ENCODE measurements around the gene TMEM208.

The TMEM208 gene

DNA sequence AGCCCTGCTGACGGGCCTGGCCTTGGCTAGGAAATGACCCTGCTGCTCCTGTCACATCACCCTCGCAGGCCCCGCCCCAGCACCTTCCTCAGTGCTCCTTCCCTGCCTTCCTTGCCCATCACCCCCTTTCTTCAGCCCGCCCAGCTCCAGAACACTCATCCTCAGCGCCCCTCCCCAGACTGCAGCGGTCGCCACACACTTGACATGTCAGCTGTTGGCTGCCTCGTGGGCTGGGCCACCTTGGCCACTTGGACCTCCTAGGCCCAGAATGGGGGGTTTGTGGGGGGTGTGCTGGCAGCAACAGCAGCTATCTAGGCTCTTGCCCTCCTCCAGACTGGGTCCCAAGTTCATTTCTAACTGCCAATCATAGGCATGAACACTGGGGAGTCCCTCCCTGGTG is 17.4 kb upstream of the TMEM208 start:
- no peak for DNase-seq (ENCODE audit: low spot score)

DNA sequence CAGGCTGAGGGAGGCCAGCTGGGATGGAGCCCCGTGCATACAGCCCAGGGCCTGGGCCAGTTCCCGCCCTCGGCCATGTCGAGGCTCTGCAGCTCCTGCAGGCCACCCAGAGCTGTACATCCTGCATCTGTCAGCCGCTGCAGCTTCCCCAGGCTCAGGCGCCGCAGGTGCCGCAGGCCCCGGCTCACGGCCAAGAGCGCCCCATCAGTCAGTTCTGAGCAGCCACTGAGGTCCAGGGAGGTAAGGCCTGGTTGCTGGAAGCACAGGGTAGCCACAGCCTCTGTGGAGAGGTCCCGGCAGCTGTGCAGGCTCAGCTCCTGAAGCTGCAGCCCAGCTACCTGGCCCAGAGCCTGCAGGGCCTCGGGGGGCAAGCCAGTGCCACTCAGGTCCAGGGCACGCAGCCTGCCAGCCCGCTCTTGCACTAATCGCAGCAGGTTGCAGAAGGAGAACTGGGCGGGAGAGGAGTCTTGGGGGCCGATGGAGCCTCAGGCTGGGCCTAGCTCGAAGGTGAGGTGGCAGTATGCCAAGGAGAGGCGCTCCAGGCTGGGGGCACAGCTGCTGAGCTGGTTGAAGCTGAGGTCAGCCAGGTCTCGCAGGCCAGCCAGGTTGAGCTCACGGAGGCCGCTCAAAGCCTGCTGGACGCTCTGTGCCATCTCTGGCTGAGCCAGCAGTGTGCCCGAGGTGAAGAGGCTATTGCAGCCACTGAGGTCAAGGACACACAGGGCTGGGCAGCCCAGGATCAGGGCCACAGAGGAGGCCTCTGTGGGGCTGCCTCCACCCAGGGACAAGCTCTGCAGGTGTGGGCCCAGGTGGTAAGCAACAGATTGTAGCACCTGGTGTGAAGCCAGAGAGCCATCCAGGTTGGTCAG is 16.6 kb upstream of the TMEM208 start:
- no peak for DNase-seq (ENCODE audit: low spot score)

DNA sequence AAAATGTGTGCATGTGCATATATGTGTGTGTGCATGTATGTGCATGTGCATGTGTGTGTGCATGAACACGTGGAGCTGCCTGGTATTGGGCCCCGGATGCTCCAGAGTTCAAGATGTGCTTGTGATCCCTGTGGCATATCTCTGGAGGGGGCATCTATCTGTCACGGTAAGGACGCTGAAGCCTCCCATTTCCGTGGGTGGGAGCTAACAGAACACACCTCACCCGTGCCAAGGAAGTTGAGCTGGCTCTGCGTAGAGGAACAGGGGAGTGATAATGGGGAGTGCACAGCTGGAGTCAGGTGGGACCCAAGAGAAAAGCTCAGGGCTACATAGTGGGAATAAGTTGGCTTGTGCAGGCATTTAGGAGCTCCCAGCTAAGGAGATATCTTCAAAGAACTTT is 15.3 kb upstream of the TMEM208 start:
- DNase-seq (ENCODE audit: low spot score): no peak

DNA sequence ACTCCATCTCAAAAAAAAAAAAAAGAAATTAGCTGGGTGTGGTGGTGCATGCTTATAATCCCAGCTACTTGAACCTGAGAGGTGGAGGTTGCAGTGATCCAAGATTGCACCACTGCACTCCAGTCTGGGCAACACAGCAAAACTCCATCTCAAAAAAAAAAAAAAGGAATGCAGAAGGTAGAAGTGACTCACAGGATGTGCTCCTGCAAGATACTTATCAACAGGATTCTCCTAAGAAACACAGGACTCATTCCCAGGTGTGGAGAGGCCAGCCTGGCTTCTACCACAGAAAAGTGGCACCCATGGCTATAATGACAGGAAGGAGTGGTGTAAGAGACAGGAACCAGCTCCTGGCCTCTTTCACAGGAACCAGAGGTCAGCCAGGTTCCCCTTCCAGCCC is 14.2 kb upstream of the TMEM208 start:
- DNase-seq (ENCODE audit: low spot score): no peak

DNA sequence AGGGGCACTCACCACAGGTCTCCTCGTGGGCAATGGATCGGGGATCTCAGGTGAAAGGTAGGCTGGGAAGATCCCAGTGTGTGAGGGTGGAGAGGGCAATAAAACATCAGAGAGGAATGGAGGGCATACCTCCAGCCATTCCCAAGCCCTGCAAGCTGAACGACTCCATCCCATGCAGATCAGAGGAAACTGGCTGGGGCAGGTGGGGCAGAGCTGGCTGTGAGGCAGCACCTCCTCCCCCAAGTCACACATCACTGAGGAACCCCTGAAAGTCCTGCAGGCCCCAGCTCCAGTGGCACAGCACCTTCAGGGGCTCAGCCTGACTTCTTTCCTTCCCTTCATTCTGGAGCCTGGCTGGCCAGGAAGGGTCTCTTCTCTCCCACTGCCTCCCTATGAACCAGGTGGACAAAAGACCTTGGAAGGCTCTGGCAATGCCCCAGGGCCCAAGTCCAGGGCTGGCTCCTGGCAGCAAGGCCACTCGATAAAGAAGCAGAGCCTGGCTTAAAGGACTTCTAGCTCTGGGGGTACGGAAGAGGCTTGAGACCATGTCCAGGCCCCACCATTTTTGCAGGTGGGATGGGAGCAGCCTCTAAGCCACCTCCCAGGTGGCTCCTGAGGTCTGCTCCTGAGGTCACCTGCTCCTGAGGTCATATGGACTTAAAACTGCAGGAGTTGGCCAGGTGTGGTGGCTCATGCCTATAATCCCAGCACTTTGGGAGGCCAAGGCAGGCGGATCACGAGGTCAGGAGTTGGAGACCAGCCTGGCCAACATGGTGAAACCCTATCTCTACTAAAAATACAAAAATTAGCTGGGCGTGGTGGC is 13.5 kb upstream of the TMEM208 start:
- DNase-seq (ENCODE audit: low spot score): no peak

DNA sequence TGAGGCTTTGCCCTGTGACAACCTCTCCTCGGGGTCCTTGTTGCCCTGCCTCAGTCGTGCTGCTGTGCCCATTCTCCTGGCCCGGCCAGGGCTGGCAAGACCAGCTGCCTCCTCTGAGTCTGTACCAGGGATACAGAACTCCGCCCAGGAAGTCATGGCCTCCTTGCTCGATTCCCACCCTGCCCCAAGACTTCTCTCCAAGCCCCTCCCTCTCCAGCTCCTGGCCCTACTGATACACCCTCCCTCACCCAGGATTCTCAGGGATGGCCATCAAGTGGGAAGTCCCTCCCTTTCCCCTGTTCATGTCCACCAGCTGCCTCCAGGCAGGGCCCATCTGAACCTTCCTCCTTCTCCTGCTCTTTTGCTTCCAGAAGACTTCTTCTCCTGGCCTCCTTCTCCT is 11.2 kb upstream of the TMEM208 start:
- DNase-seq (ENCODE audit: low spot score): no peak

DNA sequence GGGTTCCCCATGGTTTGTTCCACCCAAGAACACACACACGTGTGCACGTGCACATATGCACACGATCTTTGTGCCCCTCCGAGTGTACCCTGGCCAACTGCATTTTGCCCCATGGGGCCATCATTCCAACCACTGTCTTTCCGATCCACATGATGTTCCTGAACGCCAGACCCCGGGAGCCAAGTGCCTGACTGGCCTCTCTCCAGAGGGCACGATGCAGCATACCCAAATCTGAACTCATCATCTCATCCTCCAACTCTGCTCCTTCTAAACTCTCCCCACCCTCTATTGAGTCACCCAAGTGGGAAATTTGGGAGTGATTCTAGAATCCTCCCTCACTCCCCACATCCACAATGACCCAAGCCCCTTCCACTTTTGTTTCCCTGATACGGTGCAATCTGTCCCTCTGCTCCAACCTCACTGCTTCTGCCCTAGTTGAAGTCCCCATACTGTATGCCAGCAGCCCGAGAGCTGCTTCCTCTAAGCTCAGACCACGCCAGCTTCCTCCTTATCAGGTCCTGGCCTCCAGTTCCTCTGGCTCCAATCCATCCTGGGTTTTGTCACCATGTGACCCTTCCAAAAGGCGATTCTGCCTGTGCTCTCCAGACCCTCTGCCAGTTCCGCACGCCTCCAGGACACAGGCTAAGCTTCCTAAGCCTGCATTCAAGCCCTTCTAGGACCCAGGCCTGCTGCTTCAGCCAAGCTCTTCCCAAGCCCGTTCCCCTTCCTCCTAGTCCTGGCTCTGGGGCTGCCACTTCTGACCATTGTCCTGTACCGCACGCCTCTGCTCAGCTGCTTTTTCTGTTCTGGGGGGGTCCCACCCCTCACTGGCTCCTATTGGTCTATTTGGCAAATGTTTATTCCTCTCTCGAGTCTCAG is 10.1 kb upstream of the TMEM208 start:
- no peak for DNase-seq (ENCODE audit: low spot score)

DNA sequence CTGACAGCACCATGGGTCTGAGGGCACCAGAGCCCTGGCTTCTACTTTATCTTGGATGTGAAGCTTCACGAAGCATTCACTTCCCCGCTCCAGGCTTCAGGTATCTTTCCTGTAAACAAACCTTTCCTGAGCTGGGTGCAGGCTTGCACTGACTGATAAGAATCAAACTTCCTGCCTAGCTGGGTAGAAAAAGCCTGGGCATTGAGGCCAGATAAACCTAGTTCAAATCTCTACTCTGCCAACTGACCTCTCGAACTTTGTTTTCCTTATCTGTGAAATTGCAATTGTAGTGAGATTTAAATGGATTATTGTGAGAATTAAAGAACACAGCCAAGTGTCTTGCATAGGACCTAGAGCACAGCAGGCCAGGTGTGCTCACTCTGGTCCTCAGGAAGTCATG is 2.9 kb upstream of the TMEM208 start:
- DNase-seq (ENCODE audit: low spot score): no peak

DNA sequence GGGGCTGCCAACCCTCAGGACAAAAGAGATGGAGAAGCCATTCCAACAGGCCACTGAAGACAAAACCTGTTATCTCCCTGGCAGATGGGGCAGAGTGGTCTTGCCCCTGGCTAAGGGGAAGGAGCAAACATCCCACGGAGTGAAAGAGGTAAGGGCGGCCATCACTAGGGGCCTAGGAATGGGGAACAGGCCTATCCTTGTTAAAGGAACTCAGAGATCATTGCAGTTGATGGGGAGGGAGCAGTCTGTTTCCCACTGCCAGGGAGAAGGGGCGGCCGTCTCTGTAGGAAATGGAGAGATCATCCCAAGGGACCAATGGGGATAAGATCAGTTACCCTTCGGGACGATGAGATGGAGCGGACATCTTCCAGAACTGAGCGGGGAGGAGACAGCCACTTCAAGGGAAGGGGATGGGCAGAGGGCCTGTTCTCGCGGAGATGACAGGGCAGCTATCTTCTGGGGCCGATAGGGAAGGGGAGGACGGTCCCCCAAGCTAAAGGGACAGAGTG is 581 bp upstream of the TMEM208 start:
- no peak for DNase-seq (ENCODE audit: low spot score)

DNA sequence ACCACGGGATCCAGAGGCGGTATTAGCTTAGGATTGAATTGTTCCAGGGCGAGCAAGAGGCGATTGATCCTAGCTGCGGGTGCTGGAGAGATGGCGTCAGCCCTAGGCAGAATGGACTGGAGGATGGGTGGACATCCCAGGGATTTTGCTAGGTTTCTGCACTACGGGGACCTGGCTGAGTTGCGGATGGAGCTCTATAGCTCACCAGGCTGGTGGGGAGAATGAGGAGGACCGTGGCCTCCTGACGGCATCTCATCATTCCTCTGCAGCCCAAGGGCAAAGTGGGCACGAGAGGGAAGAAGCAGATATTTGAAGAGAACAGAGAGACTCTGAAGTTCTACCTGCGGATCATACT is 614 bp downstream of the TMEM208 start:
- DNase-seq (ENCODE audit: low spot score): no peak

DNA sequence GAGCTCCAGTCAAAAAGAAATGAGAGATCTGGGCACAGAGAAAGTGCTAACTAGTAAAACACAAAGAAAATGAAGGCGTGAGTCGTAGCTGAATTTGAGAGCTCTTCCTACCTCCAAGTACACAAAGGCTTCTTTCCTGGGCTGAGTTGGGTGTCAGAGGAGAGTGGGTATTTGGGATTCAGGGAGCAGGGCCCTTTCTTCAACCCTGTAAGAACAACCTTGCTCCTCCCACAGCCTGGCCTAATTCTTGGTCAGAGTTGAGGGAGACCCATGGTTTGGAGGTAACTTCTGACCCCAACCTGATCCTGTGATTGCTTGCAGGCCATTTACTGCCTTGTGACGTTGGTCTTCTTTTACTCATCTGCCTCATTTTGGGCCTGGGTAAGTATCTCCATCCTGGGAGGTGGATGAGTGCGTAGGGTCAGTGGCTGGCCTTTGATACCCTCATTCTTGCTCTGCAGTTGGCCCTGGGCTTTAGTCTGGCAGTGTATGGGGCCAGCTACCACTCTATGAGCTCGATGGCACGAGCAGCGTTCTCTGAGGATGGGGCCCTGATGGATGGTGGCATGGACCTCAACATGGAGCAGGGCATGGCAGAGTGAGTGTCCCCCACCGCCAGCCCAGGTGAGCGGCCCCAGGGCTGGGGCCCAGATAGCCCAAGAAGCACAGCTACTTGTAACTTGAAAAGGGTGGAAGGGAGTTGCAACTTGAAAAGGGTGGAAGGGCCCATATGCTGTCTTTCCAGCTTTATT is 1.3 kb downstream of the TMEM208 start:
- DNase-seq (ENCODE audit: low spot score): no peak

DNA sequence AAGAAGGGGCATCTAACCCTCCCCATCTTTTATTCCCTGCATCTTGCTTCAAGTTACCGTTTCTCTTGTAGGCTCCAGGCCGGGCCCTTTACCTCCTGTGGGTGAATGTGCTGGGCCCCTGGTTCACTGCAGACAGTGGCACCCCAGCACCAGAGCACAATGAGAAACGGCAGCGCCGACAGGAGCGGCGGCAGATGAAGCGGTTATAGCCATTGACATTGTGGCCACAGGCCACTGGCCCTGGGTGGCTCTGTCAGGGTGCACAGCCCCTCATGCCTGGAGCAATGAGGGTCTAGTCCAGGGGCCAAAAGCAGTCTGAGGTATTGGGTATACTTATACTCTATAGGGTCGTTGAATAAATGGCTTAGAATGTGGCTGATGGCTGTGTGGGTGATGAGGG is 2.0 kb downstream of the TMEM208 start:
- no peak for DNase-seq (ENCODE audit: low spot score)

DNA sequence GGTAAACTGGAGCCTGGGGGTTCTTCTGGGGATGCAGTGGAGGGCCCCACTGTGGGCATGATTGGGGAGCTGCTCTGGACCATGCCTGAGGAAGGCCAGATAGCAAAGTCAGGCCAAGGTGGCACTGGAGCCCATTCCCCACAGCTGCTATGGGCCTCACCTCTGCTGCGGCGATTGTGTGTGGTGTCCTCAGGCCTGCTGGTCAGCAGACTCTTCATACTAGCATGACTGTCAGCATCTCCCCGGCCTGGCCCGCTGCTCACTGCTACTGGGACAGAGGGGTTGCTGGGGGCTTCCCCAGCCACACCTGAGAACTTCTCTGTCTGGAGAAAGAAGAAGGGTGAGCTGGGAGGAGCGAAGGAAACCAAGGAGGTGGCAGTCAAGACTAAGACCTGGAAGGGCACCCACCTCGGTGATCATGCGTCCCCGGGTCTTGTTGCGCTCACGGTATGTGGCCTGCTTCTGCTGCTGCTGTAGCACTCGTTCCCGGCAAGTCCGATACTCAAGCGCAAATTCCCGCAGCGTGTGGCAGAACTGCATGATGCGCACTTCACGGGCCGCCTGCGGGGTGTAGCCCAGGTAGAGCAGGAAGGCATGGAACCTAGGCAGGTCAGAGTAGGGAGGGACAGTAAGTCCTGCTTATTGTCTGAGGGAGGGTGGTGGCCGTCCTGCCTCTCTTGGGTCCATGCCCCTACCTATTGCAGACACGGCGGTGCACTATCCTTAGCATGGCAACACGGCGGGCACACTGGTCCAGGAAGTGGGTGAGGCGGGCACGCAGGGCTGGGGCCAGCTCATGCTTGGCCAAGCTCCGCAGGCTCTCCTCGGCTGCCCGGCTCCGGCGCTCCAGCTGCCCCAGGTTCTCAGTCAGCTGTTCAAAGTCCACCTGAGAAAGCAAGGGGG is 3.2 kb downstream of the TMEM208 start:
- DNase-seq (ENCODE audit: low spot score): no peak

DNA sequence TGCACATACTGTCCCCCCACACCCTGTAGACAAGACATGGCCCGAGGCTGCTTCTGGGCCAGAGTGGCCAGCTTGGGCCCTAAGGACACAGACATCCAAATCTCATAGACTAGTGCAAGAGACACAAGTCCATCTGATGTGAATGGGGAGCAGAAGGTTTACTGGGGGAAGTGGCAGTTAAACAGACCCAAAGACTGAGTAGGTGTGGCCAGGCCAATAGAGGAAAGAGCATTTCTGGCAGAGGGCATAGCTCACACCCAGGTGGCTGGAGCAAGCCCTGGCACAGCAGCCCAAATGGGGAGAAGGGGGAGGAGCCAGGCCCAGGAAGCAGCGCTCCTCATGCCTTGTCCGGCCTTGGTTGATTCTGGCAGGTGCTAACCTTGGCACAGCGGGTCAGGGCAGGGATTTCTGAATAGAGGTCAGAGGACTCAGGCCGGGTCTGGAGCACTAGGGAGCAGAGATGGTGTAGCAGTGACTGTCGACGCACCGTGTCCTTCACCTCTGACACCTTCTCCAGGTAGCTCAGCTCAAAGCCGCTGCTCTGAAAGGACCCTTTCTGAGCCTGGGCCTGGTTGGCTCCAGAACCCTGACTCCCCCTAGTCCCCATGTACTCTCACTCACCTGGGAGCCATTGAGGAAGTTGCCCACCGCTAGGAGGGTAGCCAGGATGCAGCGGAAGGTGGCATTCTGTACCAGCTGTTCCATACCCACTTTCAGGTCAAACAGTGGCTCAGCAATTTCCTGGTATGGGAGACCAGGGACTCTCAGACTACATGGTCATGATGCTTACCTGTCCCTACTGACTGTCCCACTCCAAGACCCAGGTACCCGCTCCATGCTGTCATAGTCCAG is 4.1 kb downstream of the TMEM208 start:
- DNase-seq (ENCODE audit: low spot score): no peak

DNA sequence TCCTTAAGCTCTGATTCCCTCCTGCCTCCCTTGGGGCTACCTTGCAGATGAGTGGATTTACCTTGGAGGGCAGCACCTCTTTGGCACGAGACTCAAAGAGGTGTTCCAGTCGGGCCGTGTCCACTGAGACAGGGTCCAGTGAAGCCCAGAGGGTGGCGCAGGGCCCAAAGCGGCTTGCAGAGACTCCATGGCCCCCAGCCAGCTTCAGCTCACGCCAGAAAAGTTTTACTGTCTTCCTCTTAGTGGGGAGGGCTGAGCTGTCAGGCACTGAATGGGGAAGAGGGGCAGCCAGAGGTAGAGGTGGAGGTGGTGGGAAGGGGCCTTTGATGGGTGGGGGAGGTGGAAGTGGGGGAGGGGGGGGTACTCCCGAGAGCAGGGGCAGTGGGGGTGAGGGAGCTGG is 6.7 kb downstream of the TMEM208 start:
- no peak for DNase-seq (ENCODE audit: low spot score)

DNA sequence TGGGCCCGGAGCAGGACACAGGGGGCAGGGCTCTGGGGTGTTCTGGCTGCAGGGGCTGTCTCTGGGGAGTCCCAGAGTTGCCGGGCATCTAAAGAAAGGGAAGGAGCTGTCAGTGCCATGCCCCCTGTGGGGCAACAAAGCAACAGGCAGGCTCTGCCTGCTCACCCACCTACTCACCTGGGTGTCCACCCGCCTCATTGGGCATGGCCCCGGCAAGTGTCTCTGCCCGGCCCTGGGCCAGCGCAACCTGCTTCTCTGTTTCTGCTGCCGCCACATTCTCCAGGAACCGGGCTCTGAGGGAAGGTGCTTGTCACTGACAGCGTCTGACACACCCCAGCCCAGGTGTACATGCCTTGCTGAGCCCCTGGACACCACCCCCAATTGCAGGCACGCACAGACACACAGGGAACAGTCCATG is 7.3 kb downstream of the TMEM208 start:
- no peak for DNase-seq (ENCODE audit: low spot score)

DNA sequence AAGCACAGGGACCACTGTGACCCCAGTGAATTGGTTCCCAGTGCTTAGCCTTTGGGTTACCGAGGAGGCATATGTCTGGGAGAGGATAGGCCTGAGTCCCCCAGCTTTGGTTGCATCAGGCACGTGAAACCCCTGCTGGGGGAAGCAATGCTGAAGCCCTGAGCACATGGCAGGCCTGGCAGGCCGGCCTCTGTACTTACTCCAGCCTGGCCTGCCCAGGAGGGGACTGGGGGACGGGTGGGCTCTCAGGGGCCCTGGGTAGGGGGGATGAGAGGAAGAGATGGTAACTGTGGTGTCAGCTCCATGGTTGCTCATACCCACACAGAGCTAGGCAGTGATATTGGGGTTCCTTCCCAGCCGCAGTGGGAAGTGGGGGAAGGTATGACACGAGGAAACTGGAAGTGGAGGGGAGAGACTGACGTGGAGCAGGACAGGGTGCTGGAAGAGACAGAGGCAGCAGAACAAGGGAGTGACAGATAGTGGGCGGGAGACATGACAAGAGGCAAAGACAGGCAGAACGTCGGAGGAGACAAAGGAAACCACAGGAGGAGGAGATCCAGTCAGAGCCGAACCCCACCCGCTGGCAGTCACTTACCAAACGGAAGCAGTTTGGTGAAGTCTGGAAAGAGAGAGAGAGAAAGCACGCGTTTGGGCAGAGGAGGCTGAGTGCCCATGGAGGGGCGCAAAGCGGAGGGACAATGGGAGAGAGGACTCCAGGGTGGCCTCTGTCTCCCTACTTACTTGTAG is 9.1 kb downstream of the TMEM208 start:
- no peak for DNase-seq (ENCODE audit: low spot score)

DNA sequence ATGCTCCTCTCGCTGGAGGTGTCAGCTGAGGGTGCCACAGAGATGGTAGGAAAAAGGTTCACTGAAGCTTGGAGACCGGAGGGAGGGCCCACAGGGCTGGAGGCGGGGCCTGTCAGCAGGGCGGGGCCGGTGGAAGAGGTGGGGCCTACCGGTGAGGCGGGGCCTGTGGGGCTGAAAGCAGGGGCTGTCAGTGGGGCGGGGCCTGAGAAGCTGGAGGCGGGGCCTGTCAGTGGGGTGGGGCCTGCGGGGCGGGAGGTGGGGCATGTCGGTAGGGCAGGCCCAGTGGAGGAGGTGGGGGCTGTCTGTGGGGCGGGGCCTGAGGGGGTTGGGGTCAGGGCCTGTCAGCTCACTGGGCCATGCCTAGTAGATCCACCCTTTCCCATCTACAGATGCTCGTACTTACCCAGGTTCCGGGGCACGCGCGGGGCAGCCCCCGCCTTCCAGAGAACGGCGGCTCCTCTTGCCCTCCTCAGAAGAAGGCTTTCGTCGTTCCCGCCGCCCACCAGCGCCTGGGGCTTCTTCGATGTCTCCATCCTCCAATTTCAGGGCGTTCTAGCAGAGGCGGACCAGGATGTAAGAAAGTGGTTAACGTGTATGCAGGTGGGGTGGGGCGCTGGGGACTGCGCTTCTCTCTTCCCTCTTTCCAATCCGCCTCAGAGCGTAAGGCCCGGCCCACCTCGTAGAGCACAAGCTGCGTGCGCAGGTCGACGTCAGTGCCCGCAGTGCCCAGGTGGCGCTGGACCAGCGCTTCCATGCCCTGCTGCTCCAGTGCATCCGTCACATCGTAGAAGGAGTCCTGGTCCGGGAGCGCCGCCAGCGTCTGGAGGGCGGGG is 9.8 kb downstream of the TMEM208 start:
- peak; percentile 86 for DNase-seq (ENCODE audit: low spot score)
